Progenitor cell of endocrine pancreas (in vitro differentiated cells): ENCODE data around the gene LRRC15. TPM values are rescaled to one million over a fixed set of nuclear protein-coding genes. Genes with fewer than 3 reads are reported as not detected.

ENCODE experiments used
- DNase-seq: peaks from one replicate; pipeline ENCODE4 v3.0.0; 2021; ENCODE audit warnings: low spot score; ENCODE audit not compliant: unreplicated experiment
- H3K27ac Mint-ChIP-seq: 2 replicates; pipeline ENCODE4 v1.8.0; 2021; ENCODE audit warnings: mild to moderate bottlenecking, moderate library complexity, mixed read lengths
- H3K27me3 Mint-ChIP-seq: 2 replicates; pipeline ENCODE4 v1.8.0; 2021; ENCODE audit warnings: mixed read lengths
- H3K36me3 Mint-ChIP-seq: 2 replicates; pipeline ENCODE4 v1.8.0; 2022; ENCODE audit warnings: mixed read lengths; ENCODE audit not compliant: insufficient read depth
- H3K4me1 Mint-ChIP-seq: 2 replicates; pipeline ENCODE4 v1.8.0; 2021; ENCODE audit warnings: low read depth, mixed read lengths
- H3K4me3 Mint-ChIP-seq: 2 replicates; pipeline ENCODE4 v1.8.0; 2021; ENCODE audit warnings: low read depth, mild to moderate bottlenecking, moderate library complexity, mixed read lengths
- H3K9me3 Mint-ChIP-seq: 2 replicates; pipeline ENCODE4 v1.8.0; 2021; ENCODE audit warnings: low read depth, mixed read lengths
- CTCF ChIP-seq: fragments of 200-600 bp; sonication (generic); IDR thresholded peaks from one replicate; pipeline ENCODE4 v1.5.0; 2021; ENCODE audit warnings: antibody characterized with exemption, mild to moderate bottlenecking; ENCODE audit not compliant: unreplicated experiment
- total RNA-seq: library from RNA; stranded (reverse); gene quantifications from 2 replicates; pipeline ENCODE4 v1.2.1, GENCODE V29; 2021

LRRC15 gene
- total RNA-seq, 1 donor from 2014 or later, result not detected

GRCh38 chr3:194382196-194382891, 12.8 kb upstream of the LRRC15 start:
- no peak for TF ChIP-seq CTCF
- no peak overlapping the region for H3K27ac Mint-ChIP-seq
- no peaks in the 10 kb centered on the region for H3K36me3 Mint-ChIP-seq
- no peak for DNase-seq
- peaks cover 34% of the 10 kb centered on the region for H3K27me3 Mint-ChIP-seq
- peaks cover 7% of the 10 kb centered on the region for H3K4me1 Mint-ChIP-seq
- H3K4me3 Mint-ChIP-seq, result no peak overlapping the region
- H3K9me3 Mint-ChIP-seq, result no peaks in the 10 kb centered on the region

- DNase-seq, result no peak
- Mint-ChIP-seq H3K4me3 (no peak overlapping the region), H3K36me3 (no peaks in the 10 kb centered on the region), H3K27ac (no peak overlapping the region), H3K4me1 (peaks cover 5% of the 10 kb centered on the region), H3K9me3 (no peaks in the 10 kb centered on the region), H3K27me3 (peaks cover 30% of the 10 kb centered on the region)
- TF ChIP-seq CTCF, result no peak
Observed at GRCh38 chr3:194381460-194381875, 11.9 kb upstream of the LRRC15 start.

DNA sequence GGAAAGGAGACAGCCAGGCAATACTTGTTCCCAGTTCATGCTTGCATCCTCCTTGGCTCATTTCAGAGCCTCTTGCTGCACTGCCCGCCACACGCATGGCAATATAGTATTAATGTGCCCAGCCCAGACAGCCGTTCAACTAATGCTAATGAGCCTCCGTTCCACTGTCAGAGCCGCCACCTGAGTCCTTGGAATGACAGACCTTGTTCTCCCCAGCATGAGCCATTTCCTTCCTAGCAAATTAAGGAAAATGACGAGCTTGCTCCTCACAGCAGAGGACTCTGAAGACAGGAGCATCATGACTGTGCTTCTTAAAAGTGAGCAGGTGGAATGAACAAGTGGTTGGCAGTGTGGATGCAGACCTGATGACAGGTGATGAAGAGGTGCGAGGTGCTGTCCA, 10.8 kb upstream of the LRRC15 start:
- H3K4me1 Mint-ChIP-seq, result peaks cover 3% of the 10 kb centered on the region
- H3K4me3 Mint-ChIP-seq, result no peak overlapping the region
- no peak for DNase-seq
- H3K27me3 Mint-ChIP-seq, result peaks cover 31% of the 10 kb centered on the region
- no peak overlapping the region for H3K27ac Mint-ChIP-seq
- no peaks in the 10 kb centered on the region for H3K9me3 Mint-ChIP-seq
- H3K36me3 Mint-ChIP-seq, result no peaks in the 10 kb centered on the region
- TF ChIP-seq CTCF, result no peak

DNA sequence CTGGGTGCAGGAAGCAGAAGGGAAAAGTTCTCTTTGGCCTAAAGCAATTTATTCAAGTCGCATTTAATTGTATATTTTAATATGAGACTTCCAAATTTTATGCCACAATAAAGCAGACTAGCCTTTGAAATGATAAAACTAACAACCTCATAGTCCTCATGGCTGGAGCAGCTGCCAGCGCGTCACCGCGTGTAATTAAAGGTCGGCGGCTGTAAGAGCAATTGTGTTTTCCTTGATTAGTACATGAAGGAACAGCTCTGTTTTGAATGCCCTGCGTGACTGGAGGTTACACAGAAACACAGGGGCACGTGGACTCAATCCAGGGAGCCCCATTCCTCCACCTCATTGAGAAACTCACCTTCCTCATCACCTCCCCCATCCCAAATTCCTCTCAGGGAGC, 10.1 kb upstream of the LRRC15 start:
- Mint-ChIP-seq H3K36me3 (no peaks in the 10 kb centered on the region), H3K4me1 (peaks cover 5% of the 10 kb centered on the region), H3K27ac (no peak overlapping the region), H3K9me3 (no peaks in the 10 kb centered on the region), H3K27me3 (peaks cover 36% of the 10 kb centered on the region), H3K4me3 (no peak overlapping the region)
- no peak for TF ChIP-seq CTCF
- no peak for DNase-seq

DNA sequence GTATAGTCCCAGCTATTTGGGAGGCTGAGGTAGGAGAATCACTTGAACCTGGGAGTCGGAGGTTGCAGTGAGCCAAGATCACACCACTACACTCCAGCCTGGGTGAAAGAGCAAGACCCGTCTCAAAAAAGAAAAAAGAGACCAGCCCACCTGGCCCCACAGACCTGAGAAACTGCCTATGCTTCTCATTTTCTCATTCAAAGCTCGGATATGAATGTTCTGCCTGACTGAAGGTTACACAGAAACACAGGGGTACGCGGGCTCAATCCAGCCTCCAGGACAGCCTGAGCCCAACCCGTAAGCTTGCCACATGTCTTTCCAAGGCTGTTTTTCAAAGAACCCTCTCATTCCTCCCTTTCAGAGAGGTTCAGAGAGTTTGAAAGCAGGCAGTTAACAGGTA, 9.7 kb upstream of the LRRC15 start:
- Mint-ChIP-seq H3K9me3 (no peaks in the 10 kb centered on the region), H3K36me3 (no peaks in the 10 kb centered on the region), H3K27ac (no peak overlapping the region), H3K4me1 (peaks cover 5% of the 10 kb centered on the region), H3K27me3 (peaks cover 36% of the 10 kb centered on the region), H3K4me3 (no peak overlapping the region)
- DNase-seq, result no peak
- TF ChIP-seq CTCF, result no peak
